Islet of Langerhans (tissue), 1 donor: Measurements from ENCODE around the gene PCDHGB7.
"Not testable (repeated sequence)": the region's sequence is repeated elsewhere in the genome, so short reads cannot be mapped to it uniquely, and the experiment has no call there.

ENCODE experiments used
- FAIRE-seq: peaks from one replicate; lab custom pipeline; 2011; peaks lifted over from hg19 to GRCh38; lab: Jason Lieb, UNC

Gene PCDHGB7

DNA sequence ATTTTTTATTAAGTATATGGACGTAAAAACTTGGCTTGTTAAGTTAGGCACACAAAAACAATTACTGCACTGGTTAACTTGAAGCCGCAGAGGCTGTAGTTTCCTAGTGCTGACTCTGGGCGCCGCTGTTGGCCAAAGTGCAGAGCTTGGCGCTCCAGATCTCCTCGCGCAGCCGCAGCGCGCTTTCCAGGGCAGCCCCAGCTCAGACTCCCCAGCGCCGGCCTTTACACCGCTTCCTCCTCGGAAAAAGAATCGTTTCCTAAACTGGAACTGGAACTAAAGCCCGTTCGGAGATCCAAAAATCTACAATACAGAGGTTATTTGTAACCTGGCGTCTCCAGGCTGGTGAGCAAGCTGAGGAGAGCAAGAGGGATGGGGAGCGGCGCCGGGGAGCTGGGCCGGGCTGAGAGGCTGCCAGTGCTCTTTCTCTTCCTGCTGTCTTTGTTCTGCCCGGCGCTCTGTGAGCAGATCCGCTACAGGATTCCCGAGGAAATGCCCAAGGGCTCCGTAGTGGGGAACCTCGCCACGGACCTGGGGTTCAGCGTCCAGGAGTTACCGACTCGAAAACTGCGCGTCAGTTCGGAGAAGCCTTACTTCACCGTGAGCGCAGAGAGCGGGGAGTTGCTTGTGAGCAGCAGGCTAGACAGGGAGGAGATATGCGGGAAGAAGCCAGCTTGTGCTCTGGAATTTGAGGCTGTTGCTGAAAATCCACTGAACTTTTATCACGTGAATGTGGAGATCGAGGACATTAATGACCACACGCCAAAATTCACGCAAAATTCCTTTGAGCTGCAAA lies 19.5 kb upstream of the PCDHGB7 start, which contains the start of gene PCDHGB5:
Gene PCDHGB5 (plus strand): TSS at position 192 of the 796 bp plus-strand sequence. CDS start 181 bp downstream, at position 373.
- not testable (repeated sequence) for FAIRE-seq

DNA sequence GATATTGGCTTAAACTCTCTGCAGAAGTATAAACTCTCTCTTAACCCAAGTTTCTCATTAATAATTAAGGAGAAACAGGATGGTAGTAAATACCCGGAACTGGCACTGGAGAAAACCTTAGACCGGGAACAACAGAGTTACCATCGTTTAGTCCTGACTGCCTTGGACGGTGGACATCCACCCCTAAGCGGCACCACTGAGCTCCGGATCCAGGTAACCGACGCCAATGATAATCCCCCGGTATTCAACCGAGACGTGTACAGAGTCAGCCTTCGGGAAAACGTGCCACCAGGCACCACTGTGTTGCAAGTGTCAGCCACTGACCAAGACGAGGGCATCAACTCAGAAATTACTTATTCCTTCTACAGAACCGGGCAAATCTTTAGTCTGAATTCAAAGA lies 18.9 kb upstream of the PCDHGB7 start:
- no peak for FAIRE-seq

DNA sequence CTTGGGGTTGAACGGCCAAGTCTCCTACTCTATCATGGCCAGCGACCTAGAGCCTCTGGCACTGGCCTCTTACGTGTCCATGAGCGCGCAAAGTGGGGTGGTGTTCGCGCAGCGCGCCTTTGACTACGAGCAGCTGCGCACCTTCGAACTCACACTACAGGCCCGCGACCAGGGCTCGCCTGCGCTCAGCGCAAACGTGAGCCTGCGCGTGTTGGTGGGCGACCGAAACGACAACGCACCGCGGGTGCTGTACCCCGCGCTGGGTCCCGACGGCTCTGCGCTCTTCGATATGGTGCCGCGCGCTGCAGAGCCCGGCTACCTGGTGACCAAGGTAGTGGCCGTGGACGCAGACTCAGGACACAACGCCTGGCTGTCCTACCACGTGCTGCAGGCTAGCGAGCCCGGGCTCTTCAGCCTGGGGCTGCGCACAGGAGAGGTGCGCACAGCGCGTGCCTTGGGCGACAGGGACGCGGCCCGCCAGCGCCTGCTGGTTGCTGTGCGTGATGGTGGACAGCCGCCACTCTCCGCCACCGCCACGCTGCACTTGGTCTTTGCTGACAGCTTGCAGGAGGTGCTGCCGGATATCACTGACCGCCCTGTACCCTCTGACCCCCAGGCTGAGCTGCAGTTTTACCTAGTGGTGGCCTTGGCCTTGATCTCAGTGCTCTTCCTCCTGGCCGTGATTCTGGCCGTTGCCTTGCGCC lies 17.8 kb upstream of the PCDHGB7 start:
- no peak for FAIRE-seq

DNA sequence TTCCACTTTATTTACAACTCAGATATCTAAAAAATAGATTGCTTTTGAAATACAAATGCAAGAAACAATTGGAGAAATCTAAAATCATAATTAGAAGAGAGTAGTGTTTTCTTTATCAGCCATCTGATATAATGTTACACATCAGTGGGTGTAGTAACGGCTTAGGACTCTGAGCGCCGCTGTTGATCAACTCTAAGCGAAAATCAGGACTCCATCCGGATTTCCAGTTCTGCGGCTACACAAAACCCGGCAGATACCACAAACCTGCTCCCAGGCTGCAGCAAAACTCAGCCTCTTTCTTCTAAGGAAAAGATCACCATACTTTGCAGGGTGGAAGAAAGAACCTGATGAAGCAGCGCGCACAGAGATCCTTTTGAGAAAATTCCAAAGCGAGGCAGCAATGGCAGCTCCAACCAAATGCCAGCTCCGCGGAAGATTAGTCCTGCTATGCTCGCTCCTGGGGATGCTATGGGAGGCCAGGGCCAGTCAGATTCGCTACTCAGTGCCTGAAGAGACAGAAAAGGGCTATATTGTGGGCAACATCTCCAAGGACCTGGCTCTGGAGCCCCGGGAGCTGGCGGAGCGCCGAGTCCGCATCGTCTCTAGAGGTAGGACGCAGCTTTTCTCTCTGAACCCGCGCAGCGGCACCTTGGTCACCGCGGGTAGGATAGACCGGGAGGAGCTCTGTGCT lies 14.8 kb upstream of the PCDHGB7 start, which contains the start of gene PCDHGA9:
Gene PCDHGA9 (plus strand): TSS at position 226 of the 691 bp plus-strand sequence. CDS start 175 bp downstream, at position 401.
- FAIRE-seq: no peak

DNA sequence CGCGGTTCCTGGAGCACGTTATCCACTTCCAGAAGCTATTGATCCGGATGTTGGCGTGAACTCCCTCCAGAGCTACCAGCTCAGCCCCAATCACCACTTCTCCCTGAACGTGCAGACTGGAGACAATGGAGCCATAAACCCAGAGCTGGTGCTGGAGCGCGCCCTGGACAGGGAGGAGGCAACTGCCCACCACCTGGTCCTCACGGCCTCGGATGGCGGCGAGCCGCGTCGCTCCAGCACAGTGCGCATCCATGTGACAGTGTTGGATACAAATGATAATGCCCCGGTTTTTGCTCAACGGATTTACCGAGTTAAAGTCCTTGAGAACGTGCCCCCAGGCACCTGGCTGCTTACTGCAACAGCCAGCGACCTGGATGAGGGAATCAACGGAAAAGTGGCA lies 14.1 kb upstream of the PCDHGB7 start:
- no peak for FAIRE-seq

DNA sequence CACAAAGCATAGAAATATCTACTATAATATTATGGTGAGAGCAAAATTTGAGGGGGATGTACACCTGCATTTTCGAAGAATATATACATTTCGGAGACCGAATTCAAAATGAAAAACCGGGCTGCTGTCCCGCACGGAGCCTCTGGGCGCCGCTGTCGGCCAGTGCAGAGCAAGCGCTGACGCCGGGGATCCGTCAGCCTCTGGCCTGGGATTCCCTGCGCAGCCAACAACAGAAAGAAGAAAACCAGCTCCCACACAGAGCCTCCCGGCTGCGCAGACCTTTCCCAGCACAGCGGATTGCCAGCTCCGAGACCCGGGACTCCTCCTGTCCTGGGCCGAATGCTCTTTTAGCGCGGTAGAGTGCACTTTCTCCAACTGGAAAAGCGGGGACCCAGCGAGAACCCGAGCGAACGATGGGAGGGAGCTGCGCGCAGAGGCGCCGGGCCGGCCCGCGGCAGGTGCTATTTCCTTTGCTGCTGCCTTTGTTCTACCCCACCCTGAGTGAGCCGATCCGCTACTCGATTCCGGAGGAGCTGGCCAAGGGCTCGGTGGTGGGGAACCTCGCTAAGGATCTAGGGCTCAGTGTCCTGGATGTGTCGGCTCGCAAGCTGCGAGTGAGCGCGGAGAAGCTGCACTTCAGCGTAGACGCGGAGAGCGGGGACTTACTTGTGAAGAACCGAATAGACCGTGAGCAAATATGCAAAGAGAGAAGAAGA lies 9.5 kb upstream of the PCDHGB7 start, which contains the start of gene PCDHGB6:
Gene PCDHGB6 (plus strand): TSS at position 232 of the 716 bp plus-strand sequence. CDS start 182 bp downstream, at position 414.
- FAIRE-seq: not testable (repeated sequence)

DNA sequence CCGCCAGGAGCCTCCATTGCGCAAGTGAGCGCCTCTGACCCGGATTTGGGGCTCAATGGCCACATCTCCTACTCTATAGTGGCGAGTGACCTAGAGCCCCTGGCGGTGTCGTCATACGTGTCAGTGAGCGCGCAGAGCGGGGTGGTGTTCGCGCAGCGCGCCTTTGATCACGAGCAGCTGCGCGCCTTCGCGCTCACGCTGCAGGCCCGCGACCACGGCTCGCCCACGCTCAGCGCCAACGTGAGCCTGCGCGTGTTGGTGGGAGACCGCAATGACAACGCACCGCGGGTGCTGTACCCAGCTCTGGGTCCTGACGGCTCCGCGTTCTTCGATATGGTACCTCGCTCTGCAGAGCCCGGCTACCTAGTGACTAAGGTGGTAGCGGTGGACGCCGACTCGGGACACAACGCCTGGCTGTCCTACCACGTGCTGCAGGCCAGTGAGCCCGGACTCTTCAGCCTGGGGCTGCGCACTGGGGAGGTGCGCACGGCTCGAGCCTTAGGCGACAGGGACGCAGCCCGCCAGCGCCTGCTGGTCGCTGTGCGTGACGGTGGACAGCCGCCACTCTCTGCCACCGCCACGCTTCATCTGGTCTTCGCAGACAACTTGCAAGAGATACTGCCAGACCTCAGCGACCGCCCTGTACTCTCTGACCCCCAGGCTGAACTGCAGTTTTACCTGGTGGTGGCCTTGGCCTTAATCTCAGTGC lies 7.7 kb upstream of the PCDHGB7 start:
- FAIRE-seq: no peak

DNA sequence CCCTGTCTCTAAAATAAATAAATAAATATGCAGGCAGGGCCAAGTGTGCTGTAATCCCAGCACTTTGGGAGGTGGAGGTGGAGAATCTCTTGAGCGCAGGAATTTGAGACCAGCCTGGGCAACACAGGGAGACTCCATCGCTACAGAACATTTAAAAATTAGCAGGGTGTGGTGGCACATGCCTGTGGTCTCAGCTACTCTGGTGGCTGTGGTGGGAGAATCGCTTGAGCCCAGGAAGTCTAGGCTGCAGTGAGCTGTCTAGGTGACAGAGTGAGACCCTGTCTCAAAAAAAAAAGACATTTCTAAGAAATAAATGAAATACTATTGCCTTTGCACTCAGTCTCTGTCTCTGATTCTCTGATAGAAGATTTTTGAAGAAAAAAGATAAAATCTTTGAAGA lies 5.9 kb upstream of the PCDHGB7 start:
- FAIRE-seq: no peak

DNA sequence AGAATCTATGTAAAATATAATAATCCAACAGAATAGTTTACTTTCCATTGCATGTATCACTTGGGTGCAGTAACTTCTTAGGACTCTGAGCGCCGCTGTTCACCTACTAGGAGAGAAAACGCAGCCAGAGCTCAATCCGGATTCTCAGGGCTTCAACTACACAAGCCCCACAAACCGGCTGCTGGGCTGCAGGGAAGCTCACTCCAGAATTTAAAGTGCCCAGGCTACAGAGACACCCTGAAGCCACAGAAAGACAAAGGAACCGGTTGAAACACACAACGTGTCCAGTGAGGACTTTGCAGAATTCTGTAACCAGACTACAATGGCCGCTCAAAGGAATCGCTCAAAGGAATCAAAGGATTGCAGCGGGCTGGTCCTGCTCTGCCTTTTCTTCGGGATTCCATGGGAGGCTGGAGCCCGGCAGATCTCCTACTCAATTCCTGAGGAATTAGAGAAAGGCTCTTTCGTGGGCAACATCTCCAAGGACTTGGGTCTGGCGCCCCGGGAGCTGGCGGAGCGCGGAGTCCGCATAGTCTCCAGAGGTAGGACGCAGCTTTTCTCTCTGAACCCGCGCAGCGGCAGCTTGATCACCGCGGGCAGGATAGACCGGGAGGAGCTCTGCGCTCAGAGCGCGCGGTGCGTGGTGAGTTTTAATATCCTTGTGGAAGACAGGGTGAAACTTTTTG lies 4.5 kb upstream of the PCDHGB7 start, which contains the start of gene PCDHGA10:
Gene PCDHGA10 (plus strand): TSS at position 134 of the 686 bp plus-strand sequence. CDS start 189 bp downstream, at position 323.
- FAIRE-seq: no peak

DNA sequence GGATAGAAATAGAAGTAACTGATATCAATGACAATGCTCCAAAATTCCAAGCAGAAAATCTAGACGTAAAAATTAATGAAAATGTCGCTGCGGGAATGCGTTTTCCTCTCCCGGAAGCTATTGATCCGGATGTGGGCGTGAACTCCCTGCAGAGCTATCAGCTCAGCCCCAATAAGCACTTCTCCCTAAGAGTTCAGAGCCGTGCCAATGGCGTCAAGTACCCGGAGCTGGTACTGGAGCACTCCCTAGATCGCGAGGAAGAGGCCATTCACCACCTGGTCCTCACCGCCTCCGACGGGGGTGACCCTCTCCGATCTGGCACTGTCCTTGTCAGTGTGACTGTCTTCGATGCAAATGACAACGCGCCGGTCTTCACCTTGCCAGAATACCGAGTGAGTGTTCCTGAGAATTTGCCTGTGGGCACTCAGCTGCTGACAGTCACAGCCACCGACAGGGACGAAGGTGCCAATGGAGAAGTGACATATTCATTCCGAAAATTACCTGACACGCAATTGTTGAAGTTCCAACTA lies 3.9 kb upstream of the PCDHGB7 start:
- no peak for FAIRE-seq

DNA sequence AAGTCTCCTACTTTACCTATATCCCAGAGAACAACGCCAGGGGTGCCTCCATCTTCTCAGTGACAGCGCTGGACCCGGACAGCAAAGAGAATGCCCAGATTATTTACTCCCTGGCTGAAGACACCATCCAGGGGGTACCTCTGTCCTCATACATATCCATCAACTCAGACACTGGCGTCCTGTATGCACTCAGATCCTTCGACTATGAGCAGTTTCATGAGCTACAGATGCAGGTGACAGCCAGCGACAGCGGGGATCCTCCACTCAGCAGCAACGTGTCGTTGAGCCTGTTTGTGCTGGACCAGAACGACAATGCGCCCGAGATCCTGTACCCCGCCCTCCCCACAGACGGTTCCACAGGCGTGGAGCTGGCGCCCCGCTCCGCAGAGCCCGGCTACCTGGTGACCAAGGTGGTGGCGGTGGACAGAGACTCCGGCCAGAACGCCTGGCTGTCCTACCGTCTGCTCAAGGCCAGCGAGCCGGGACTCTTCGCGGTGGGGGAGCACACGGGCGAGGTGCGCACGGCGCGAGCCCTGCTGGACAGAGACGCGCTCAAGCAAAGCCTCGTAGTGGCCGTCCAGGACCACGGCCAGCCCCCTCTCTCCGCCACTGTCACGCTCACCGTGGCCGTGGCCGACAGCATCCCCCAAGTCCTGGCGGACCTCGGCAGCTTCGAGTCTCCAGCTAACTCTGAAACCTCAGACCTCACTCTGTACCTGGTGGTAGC lies 2.8 kb upstream of the PCDHGB7 start:
- FAIRE-seq: not testable (repeated sequence)

DNA sequence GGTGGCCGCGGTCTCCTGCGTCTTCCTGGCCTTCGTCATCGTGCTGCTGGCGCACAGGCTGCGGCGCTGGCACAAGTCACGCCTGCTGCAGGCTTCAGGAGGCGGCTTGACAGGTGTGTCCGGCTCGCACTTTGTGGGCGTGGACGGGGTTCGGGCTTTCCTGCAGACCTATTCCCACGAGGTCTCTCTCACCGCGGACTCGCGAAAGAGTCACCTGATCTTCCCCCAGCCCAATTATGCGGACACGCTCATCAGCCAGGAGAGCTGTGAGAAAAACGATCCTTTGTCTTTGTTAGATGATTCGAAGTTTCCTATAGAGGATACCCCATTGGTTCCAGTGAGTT lies 2.2 kb upstream of the PCDHGB7 start:
- not testable (repeated sequence) for FAIRE-seq

DNA sequence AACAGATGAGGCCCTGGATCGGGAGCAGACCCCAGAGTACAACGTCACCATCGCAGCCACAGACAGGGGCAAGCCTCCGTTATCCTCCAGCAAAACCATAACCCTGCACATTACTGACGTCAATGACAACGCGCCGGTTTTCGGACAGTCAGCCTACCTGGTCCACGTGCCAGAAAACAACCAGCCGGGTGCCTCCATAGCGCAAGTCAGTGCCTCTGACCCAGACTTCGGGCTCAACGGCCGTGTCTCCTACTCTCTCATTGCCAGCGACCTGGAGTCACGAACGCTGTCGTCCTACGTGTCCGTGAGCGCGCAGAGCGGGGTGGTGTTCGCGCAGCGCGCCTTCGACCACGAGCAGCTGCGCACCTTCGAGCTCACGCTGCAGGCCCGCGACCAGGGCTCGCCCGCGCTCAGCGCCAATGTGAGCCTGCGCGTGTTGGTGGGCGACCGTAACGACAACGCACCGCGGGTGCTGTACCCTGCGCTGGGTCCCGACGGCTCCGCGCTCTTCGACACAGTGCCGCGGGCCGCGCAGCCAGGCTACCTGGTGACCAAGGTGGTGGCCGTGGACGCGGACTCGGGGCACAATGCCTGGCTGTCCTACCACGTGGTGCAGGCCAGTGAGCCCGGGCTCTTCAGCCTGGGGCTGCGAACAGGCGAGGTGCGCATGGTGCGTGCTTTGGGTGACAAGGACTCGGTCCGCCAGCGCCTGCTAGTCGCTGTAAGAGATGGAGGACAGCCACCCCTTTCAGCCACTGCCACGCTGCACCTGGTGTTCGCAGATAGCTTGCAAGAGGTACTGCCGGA lies 1.8 kb downstream of the PCDHGB7 start:
- no peak for FAIRE-seq

DNA sequence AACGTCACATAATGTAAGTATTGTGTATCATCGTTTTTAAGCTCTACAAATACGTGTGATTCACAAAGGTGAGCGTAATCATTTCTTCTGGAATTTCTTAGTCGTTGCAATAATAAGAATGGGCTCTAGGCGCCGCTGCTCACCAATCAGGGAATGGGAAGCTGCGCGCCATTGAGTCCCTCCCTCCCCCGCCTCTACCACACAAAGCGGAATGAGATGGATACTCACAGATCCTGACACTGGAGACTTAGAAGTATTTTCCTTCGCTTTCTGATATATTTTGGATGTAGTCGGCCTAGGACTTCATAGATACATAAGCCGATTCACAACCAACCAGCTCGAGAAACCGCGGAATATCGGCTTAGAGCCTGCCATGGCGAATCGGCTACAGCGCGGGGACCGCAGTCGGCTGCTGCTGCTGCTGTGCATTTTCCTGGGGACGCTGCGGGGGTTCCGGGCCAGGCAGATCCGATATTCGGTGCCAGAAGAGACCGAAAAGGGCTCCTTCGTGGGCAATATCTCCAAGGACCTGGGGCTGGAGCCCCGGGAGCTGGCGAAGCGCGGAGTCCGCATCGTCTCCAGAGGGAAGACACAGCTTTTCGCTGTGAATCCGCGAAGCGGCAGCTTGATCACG lies 3.5 kb downstream of the PCDHGB7 start, which contains the start of gene PCDHGA11:
Gene PCDHGA11 (plus strand): TSS at position 197 of the 634 bp plus-strand sequence. CDS start 177 bp downstream, at position 374.
- no peak for FAIRE-seq

DNA sequence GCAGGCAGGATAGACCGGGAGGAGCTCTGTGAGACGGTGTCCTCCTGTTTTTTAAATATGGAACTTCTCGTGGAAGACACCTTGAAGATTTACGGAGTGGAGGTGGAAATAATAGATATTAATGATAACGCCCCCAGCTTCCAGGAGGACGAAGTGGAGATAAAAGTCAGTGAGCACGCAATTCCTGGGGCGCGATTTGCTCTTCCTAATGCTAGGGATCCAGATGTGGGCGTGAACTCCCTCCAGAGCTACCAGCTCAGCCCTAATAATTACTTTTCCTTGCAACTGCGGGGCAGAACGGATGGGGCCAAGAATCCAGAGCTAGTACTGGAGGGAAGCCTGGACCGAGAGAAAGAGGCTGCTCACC lies 4.0 kb downstream of the PCDHGB7 start:
- FAIRE-seq: no peak

DNA sequence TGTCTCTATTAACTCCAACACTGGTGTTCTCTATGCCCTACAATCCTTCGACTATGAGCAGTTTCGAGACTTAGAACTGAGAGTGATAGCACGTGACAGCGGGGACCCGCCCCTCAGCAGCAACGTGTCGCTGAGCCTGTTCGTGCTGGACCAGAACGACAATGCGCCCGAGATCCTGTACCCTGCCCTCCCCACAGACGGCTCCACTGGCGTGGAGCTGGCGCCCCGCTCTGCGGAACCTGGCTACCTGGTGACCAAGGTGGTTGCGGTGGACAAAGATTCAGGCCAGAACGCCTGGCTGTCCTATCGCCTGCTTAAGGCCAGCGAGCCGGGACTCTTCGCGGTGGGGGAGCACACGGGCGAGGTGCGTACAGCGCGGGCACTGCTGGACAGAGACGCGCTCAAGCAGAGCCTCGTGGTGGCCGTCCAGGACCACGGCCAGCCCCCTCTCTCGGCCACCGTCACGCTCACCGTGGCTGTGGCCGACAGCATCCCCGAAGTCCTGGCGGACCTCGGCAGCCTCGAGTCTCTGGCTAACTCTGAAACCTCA lies 5.3 kb downstream of the PCDHGB7 start:
- FAIRE-seq: no peak

DNA sequence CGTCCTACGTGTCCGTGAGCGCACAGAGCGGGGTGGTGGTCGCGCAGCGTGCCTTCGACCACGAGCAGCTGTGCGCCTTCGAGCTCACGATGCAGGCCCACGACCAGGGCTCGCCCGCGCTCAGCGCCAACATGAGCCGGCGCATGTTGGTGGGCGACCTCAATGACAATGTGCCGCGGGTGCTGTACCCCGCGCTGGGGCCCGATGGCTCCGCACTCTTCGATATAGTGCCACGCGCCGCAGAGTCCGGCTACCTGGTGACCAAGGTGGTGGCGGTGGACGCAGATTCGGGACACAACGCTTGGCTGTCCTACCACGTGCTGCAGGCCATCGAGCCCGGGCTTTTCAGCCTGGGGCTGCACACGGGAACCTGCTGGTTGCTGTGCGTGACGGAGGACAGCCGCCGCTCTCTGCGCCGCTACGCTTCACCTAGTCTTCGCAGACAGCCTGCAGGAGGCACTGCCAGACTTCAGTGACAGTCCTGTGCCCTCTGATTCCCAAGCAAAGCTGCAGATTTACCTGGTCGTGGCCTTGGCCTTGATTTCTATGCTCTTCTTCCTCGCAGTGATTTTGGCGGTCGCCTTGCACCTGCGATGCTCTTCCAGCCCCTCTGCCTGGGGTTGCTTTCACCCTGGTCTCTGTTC lies 10.4 kb downstream of the PCDHGB7 start:
- FAIRE-seq: no peak
